ENCODE measurements around the gene USP6NL.
"Not testable (repeated sequence)": the region's sequence is repeated elsewhere in the genome, so short reads cannot be mapped to it uniquely, and the experiment has no call there.

USP6NL gene

GRCh38 chr10:11611248-11612020 is at the start of gene USP6NL:
TSS of gene USP6NL (minus strand) at chr10:11611650. CDS start at chr10:11597634, 14,016 bp downstream.
- no peak for DNase-seq

- no peak for DNase-seq
Measured at GRCh38 chr10:11658801-11659368, 47.4 kb upstream of the USP6NL start.

GRCh38 chr10:11655836-11656235 is 44.4 kb upstream of the USP6NL start:
- DNase-seq = no peak

GRCh38 chr10:11654659-11655058 is 43.2 kb upstream of the USP6NL start:
- no peak for DNase-seq

GRCh38 chr10:11653758-11654471 is 42.5 kb upstream of the USP6NL start:
- no peak for DNase-seq

GRCh38 chr10:11647676-11648075 is 36.2 kb upstream of the USP6NL start:
- DNase-seq = no peak

GRCh38 chr10:11646450-11646849 is 35.0 kb upstream of the USP6NL start:
- DNase-seq = no peak

GRCh38 chr10:11643039-11643438 is 31.6 kb upstream of the USP6NL start:
- DNase-seq = no peak

- DNase-seq = no peak
Measured at GRCh38 chr10:11642566-11642965, 31.1 kb upstream of the USP6NL start.

- no peak for DNase-seq
Measured at GRCh38 chr10:11639849-11640764, 28.7 kb upstream of the USP6NL start.

GRCh38 chr10:11639362-11639761 is 27.9 kb upstream of the USP6NL start:
- no peak for DNase-seq

- DNase-seq = no peak
Measured at GRCh38 chr10:11638055-11638698, 26.7 kb upstream of the USP6NL start.

GRCh38 chr10:11636697-11637303 is 25.4 kb upstream of the USP6NL start:
- no peak for DNase-seq

- no peak for DNase-seq
Measured at GRCh38 chr10:11631890-11632587, 20.6 kb upstream of the USP6NL start.

- DNase-seq = no peak
Measured at GRCh38 chr10:11631291-11631690, 19.8 kb upstream of the USP6NL start.

GRCh38 chr10:11629731-11630130 is 18.3 kb upstream of the USP6NL start:
- DNase-seq = no peak

GRCh38 chr10:11627941-11628340 is 16.5 kb upstream of the USP6NL start:
- DNase-seq = not testable (repeated sequence)

GRCh38 chr10:11626071-11626470 is 14.6 kb upstream of the USP6NL start:
- DNase-seq = no peak

- no peak for DNase-seq
Measured at GRCh38 chr10:11625019-11625735, 13.7 kb upstream of the USP6NL start.

GRCh38 chr10:11617233-11617632 is 5.8 kb upstream of the USP6NL start:
- DNase-seq = no peak

GRCh38 chr10:11616021-11616420 is 4.6 kb upstream of the USP6NL start:
- DNase-seq = no peak

All from NCI-H187 treated with DMSO at 0.1 percent for 48 hours (cell line).